NK-92 (cell line): ENCODE data around the gene EBI3.
"Not testable (repeated sequence)": the region's sequence is repeated elsewhere in the genome, so short reads cannot be mapped to it uniquely, and the experiment has no call there.

Source experiments
- DNase-seq: peaks from one replicate; lab custom pipeline; 2025; ENCODE audit not compliant: unreplicated experiment; lab: John Stamatoyannopoulos, UW

Gene EBI3

DNA sequence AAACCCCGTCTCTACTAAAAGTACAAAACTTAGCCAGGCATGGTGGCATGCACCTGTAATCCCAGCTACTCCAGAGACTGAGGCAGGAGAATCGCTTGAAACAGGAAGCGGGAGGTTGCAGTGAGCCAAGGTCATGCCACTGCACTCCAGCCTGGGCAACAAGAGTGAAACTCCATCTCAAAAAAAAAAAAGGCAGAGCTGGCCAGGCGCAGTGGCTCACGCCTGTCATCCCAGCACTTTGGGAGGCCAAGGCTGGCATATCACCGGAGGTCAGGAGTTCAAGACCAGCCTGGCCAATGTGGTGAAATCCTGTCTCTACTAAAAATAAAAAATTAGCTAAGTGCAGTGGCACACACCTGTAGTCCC lies 45.0 kb downstream of the EBI3 start:
- not testable (repeated sequence) for DNase-seq

DNA sequence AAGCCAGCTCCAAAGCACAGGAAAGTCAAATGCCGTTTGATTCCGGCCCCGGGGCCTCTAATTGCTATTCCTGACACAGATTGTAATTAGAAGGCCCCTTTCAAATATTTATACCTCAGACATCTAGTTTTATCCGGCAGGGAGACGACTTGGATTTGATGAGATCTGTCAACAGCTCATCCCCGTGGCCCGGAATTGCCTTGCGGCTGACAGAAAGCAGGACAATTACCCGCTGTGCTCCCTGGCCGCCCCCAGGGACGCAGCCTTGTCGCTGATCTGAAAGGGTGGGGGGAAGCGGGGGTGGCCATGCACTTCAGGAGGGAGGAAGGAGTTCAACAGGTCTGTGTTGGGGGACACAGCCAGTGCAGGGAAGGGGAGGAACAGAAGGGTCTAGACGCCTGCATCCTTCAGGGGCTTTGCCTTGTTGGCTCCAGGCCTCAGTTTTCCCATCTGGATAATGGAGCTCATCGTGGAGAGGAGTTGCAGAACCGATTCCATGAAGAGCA lies 47.9 kb downstream of the EBI3 start:
- DNase-seq: no peak

DNA sequence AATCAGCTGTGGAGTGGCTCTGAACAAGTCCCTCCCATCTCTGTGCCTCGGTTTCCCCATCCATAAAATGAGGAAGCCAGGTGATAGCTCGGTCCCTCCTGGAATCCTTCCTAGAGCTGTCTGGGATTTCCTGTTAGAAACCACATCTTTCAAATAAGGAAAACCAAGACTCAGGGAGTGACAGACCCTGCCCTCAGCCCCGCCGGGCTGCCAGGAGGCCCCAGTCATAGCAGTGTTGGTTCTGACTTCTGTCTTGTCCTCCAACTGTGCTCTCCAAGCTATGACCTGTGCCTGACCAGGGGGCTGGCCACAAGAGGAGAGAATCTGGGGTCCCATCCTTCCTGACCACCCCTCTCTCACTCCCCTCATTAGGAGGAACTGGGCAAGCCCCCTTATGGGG lies 48.7 kb downstream of the EBI3 start:
- DNase-seq: no peak

DNA sequence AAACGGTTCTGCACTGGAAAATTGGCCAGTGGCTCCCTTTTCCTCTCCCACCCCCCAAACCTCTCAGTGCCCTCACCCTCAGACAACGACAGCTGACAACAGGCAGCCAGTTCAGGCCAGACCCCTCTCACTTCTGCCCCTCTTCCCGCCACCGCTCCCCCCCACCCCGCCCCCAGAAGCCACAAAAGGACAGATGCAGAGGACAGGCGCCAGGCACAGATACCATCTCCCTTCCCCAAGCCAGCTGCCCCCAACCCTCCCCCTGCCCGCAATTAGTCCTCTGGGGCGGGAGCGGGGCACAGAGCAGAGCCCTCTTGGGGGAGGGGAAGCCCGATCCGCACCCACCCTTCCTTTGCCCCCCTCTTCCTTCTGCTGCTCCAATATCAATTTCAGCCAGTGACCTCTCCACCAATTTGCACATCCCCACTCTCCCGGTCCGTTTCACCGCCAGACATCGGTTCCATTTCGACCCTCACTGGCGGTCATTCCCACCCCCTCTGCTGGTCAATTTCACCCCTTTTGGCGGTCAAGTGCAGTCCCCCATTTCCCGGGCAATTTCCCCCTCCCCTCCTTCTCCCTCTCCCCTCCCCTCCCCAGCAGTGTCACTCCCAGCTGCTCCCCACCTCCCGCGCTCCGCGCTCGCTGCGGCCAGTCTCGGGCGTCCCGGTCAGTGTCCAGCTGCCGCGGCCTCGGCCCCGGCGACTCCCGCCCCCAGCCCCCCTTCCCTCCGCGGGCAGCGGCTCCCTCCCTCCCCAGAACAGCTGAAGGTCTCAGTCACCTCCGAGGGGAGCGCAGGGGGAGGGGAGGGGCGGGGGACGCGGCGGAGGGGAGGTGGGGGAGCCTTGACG lies 49.3 kb downstream of the EBI3 start, which contains the start of gene SHD:
SHD (plus strand) TSS at position 848 of the 848 bp plus-strand sequence. CDS start 798 bp downstream, outside the sequence.
- DNase-seq: no peak

DNA sequence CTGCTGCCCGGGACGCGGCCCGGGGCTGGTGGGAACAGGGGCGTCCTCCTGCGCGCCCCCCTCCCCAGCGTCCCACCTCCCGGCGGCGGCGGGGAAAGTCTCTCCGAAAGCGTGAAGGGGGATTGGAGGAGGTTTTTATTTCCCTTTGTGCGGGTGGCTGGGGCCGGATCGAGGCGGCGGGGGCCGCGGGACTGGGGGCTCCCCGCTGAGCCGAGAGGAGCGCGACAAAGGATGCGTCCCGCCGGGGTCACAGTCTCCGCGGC lies 49.9 kb downstream of the EBI3 start:
- no peak for DNase-seq

DNA sequence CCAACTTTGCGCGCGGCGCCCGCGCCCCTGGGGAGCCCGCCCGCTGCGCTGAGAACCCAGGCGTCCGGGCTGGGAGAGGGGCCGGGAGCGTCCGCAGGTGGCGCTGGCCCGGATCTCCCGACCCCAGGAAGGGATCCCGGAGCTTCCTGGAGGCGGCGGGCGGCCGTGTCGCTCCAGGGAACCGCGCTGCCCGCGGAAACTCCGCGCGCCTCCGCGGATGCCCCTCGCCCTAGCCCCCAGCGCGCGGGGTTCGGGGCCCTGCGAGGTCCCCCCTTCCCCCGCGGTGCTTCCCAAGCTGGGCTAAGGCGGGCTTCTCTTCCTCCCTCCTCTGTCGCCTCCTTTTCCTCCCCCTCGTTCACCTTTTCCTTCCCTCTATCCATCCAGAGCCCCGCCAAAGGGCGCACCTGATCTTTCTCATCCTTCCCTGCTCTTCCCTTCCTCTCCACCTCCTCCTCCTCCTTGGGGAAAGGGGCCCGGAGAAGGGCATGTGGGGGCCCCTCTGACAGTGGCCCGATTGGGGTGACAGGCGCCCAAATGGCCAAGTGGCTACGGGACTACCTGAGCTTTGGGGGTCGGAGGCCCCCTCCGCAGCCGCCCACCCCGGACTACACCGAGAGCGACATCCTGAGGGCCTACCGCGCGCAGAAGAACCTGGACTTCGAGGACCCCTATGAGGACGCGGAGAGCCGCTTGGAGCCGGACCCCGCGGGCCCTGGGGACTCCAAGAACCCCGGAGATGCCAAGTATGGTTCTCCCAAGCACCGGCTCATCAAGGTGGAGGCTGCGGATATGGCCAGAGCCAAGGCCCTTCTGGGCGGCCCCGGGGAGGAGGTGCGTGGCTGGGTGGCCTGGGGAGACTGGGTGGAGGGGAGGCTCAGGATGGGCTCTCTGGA lies 50.5 kb downstream of the EBI3 start:
- DNase-seq: no peak

DNA sequence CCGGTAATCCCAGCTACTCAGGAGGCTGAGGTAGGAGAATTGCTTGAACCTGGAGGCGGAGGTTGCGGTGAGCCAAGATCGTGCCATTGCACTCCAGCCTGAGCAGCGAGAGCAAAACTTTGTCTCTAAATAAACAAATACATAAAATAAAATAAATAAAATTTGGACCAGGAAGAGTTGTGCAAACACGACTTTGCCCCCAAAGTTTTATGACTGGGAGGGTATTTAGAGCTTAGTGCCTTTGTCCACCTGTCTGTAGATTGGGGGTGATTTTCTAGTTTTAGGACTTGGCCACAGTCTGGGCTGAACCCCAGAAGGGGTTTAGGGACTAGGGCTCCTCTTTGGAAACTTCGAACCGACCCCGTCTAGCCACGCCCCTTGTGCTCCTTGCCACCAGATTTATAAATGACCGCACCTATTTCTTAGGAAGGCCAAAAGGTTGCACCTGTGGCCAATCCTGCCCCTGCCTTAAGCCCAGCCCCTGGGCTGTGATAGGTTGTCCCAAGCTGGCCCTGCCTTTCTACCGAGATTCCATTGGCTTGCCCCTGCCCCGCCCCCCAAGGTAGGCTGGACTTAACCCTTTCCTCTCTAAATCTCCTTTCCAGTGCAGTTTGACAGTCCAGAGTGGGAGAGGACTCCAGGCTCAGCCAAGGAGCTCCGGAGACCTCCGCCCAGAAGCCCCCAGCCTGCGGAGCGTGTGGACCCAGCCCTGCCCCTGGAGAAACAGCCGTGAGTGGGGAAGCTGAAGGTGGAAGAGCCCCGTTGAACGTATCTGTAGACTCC lies 55.0 kb downstream of the EBI3 start:
- DNase-seq: no peak

DNA sequence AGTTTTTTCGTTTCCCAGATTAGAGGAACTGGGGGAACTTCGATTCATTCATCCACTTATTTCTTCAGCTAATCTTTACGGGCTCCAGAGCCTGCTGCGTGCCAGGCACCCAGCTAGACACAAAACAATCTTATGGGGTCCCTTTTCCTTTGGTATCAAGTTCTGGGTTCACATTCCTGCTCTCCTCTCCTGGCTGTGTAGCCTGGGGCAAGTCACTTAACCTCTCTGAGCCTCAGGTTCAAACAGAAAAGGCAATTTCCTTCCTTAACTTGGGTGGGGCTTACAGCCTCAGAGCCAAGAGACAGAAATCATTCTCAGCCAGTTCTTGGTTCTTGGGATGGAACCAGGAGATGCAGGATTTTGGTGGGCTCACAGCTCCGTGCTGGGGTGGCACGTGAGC lies 55.7 kb downstream of the EBI3 start:
- DNase-seq: no peak

DNA sequence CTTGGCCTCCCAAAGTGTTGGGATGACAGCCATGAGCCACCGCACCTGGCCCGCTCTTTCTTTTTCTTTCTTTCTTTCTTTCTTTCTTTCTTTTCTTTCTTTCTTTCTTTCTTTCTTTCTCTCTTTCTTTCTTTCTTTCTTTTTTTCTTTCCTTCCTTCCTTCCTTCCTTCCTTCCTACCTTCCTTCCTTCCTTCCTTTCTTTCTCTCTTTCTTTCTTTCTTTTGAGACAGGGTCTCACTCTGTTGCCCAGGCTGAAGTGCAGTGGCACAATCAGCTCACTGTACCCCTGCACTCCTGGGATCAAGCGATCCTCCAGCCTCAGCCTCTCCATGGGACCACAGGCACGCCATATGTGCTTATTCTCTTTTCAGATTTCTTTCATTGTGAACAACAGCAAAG lies 56.8 kb downstream of the EBI3 start:
- DNase-seq: not testable (repeated sequence)
